Chondrocyte (in vitro differentiated cells): ENCODE results near the gene MLPH. TPM values are rescaled to one million over a fixed set of nuclear protein-coding genes. Genes with fewer than 3 reads are reported as not detected.

Source experiments
- DNase-seq: peaks from one replicate; pipeline ENCODE4 v3.0.0; 2021; ENCODE audit warnings: mixed read lengths, low spot score
- H3K27ac Mint-ChIP-seq: one replicate; pipeline ENCODE4 v1.8.0; 2021; ENCODE audit warnings: mild to moderate bottlenecking, moderate library complexity, mixed read lengths; ENCODE audit not compliant: unreplicated experiment
- H3K27me3 Mint-ChIP-seq: 2 replicates; pipeline ENCODE4 v1.8.0; 2021; ENCODE audit warnings: low read depth, mixed read lengths
- H3K36me3 Mint-ChIP-seq: 2 replicates; pipeline ENCODE4 v1.8.0; 2021; ENCODE audit warnings: low read depth, mixed read lengths
- H3K4me1 Mint-ChIP-seq: 2 replicates; pipeline ENCODE4 v1.8.0; 2021; ENCODE audit warnings: low read depth, mild to moderate bottlenecking, mixed read lengths
- H3K4me3 Mint-ChIP-seq: one replicate; pipeline ENCODE4 v1.8.0; 2021; ENCODE audit warnings: mild to moderate bottlenecking, moderate library complexity, mixed read lengths; ENCODE audit not compliant: unreplicated experiment
- H3K9me3 Mint-ChIP-seq: 2 replicates; pipeline ENCODE4 v1.8.0; 2021; ENCODE audit warnings: low read depth, mixed read lengths
- total RNA-seq: library from RNA; stranded (reverse); gene quantifications from 3 replicates; pipeline ENCODE4 v1.2.1, GENCODE V29; 2021
- TF ChIP-seq, protein P1 (sequence below): fragments of 200-600 bp; sonication (generic); IDR thresholded peaks from 2 replicates; pipeline ENCODE4 v1.5.0; 2021; ENCODE audit warnings: antibody characterized with exemption, mild to moderate bottlenecking, moderate library complexity

MLPH gene
- total RNA-seq, 1 donor from 2014 or later = 6.1 TPM

GRCh38 chr2:237527233-237527632 lies 40.2 kb downstream of the MLPH start:
- Mint-ChIP-seq H3K27ac (no peak overlapping the region), H3K27me3 (no peaks in the 10 kb centered on the region), H3K4me1 (no peaks in the 10 kb centered on the region), H3K4me3 (no peak overlapping the region), H3K36me3 (no peaks in the 10 kb centered on the region), H3K9me3 (no peaks in the 10 kb centered on the region)
- DNase-seq = no peak
- TF ChIP-seq, protein P1, sequence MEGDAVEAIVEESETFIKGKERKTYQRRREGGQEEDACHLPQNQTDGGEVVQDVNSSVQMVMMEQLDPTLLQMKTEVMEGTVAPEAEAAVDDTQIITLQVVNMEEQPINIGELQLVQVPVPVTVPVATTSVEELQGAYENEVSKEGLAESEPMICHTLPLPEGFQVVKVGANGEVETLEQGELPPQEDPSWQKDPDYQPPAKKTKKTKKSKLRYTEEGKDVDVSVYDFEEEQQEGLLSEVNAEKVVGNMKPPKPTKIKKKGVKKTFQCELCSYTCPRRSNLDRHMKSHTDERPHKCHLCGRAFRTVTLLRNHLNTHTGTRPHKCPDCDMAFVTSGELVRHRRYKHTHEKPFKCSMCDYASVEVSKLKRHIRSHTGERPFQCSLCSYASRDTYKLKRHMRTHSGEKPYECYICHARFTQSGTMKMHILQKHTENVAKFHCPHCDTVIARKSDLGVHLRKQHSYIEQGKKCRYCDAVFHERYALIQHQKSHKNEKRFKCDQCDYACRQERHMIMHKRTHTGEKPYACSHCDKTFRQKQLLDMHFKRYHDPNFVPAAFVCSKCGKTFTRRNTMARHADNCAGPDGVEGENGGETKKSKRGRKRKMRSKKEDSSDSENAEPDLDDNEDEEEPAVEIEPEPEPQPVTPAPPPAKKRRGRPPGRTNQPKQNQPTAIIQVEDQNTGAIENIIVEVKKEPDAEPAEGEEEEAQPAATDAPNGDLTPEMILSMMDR = no peak

GRCh38 chr2:237527766-237528165 lies 40.7 kb downstream of the MLPH start:
- no peaks in the 10 kb centered on the region for H3K27me3 Mint-ChIP-seq
- H3K27ac Mint-ChIP-seq = no peak overlapping the region
- TF ChIP-seq, protein P1 = no peak
- H3K4me1 Mint-ChIP-seq = no peaks in the 10 kb centered on the region
- no peaks in the 10 kb centered on the region for H3K36me3 Mint-ChIP-seq
- no peak overlapping the region for H3K4me3 Mint-ChIP-seq
- no peak for DNase-seq
- no peaks in the 10 kb centered on the region for H3K9me3 Mint-ChIP-seq

DNA sequence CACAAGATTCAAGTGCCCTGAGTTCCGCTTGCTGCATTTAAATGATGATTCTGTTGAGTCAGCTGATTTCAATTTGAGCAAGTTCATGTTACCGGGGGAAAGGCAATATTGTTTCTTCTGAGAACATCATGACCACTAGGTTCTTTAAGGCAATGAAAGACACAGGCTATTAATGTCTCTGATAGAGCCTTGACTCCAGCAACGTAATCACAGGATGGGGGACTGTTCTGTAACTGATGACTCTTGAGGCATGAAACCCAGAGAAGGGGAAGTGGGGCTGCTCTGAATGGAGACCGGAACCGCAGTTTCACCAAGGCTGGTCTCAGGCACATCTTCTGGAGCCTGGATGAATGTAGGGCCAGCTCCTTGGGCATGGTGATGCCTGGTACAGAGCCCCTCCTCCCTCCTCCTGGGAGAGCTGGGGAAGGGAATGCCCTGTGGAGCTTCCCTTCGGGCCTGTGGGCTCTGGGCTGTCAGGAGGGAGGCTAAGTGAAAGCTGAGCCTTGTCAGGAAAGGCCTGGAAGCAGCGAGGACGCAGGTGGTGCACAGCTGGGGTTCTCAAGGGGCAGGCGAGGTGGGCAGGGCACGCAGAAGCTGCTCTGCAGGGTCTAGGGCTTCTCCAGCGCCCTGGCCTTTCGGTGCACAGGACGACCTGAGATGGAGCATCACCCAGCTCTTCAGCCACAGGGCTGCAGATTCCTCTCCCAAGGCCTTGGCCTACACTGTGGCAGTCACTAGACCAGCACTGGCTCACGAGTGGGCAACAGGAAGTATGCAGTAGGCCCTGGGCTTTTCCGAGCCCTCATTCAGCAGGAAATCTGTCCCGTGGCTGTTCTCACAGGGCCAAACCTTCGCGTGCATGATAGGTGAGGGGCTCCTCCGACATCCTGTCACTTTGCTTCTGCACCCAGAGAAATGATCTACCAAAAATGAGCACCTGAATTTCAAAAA lies 42.7 kb downstream of the MLPH start:
- Mint-ChIP-seq H3K4me1 (no peaks in the 10 kb centered on the region), H3K36me3 (no peaks in the 10 kb centered on the region), H3K9me3 (no peaks in the 10 kb centered on the region), H3K4me3 (no peak overlapping the region), H3K27me3 (no peaks in the 10 kb centered on the region), H3K27ac (no peak overlapping the region)
- DNase-seq = no peak
- TF ChIP-seq, protein P1 = no peak

DNA sequence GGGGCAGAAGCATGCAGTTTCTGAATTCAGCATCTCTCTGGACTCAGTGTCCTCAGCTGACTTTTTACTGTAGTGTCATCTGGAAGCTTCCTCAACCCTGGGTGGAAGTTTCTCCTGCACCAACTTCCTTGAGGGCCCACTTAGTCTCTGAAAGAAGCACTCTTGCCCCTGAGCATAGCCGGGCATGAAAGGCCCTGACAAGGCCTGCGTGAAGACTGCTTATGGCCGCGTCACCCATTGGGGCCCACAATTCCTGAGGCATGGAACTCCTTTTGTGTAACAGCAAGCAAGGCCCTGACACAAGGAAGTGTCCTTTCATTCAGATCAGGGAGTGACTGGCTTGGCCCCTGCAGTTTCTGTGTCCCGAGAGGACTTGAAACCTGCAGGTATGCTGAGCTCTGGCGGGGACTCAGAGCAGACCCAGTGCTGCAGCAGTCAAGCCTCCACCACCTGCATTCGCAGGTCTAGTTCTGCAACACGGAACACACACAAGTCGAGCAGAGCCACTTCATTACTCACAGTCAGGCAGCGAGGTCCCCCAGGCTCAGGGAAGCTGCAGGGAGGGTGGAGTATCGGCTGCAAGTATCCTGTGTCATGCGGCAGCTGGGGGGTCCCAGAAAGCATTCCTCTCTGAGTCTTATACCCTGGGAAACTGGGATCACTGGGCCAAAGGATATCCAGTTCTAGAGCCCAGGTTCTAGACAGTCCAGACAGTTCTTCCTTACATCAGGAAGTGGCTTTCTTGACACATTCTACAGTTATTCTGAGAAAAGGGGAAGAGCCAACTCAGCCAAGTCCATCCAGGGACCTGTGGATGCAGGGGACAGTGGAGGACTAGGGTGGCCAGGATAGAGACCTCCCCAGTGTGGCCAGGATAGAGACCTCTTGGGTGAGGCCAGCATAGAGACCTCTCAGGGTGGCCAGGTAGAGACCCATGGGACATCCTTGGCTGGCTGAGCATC lies 43.7 kb downstream of the MLPH start:
- H3K4me1 Mint-ChIP-seq = no peaks in the 10 kb centered on the region
- no peak overlapping the region for H3K4me3 Mint-ChIP-seq
- no peak overlapping the region for H3K27ac Mint-ChIP-seq
- TF ChIP-seq, protein P1 = no peak
- DNase-seq = no peak
- H3K9me3 Mint-ChIP-seq = no peaks in the 10 kb centered on the region
- H3K27me3 Mint-ChIP-seq = no peaks in the 10 kb centered on the region
- H3K36me3 Mint-ChIP-seq = no peaks in the 10 kb centered on the region

GRCh38 chr2:237532160-237532559 lies 45.1 kb downstream of the MLPH start:
- H3K27me3 Mint-ChIP-seq = no peaks in the 10 kb centered on the region
- TF ChIP-seq, protein P1 = no peak
- no peak overlapping the region for H3K27ac Mint-ChIP-seq
- no peak overlapping the region for H3K4me3 Mint-ChIP-seq
- DNase-seq = no peak
- H3K36me3 Mint-ChIP-seq = no peaks in the 10 kb centered on the region
- no peaks in the 10 kb centered on the region for H3K4me1 Mint-ChIP-seq
- H3K9me3 Mint-ChIP-seq = no peaks in the 10 kb centered on the region
